IMR-90 (cell line): ENCODE results near the gene BLNK.
A peak's percentile ranks its signal among the peaks of the same experiment; 100 is the strongest.

Source experiments
- BHLHE40 ChIP-seq: fragments of 150-350 bp; IDR thresholded peaks from 2 replicates; pipeline ENCODE4 v1.6.1; 2016; ENCODE audit warnings: mild to moderate bottlenecking, low read depth, low read length
- CEBPB ChIP-seq: IDR thresholded peaks from 2 replicates; pipeline ENCODE4 v1.6.1; 2012; ENCODE audit warnings: low read depth, low read length, improper control_type of control experiment
- CHD1 ChIP-seq: IDR thresholded peaks from 2 replicates; pipeline ENCODE4 v1.6.1; 2012; ENCODE audit warnings: low read depth, low read length, improper control_type of control experiment
- MAZ ChIP-seq: IDR thresholded peaks from 2 replicates; pipeline ENCODE4 v1.6.1; 2012; ENCODE audit warnings: low read depth, mild to moderate bottlenecking, low read length, improper control_type of control experiment, moderate library complexity, borderline replicate concordance
- POLR2A ChIP-seq: IDR thresholded peaks from 2 replicates; pipeline ENCODE4 v1.6.1; 2012; ENCODE audit warnings: mild to moderate bottlenecking, low read depth, low read length
- RAD21 ChIP-seq: IDR thresholded peaks from 2 replicates; pipeline ENCODE4 v1.6.1; 2012; ENCODE audit warnings: low read length, improper control_type of control experiment
- RFX5 ChIP-seq: IDR thresholded peaks from 2 replicates; pipeline ENCODE4 v1.8.0; 2012; ENCODE audit warnings: low read depth, mild to moderate bottlenecking, low read length, moderate library complexity
- TF ChIP-seq, protein P1 (sequence below): conservative IDR thresholded peaks from 2 replicates; pipeline ENCODE4 v1.5.1; 2012; ENCODE audit warnings: mild to moderate bottlenecking, low read depth, low read length, improper control_type of control experiment

DNA sequence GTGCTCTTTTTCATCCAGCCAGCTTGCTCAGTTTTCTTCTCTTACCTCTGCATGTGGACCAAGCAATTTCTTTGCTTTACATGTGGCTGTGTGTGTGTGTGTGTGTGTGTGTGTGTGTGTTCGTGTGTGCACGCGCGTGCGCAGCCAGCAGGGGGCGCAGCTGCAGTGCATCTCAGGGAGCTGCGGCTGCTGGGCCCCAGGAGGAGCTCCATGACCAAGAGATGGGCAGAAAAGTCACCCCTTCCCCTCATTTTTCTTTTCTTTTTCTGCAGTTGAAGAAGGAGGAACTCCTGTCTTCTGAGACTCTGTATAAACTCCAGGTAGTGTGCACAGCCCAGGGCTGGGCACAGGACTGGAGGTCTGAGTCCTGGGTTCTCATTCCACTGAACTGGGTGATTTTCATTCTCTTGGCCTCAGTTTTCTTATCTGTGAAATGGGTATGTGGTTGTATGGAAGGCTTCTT is 41.8 kb downstream of the BLNK start:
- TF ChIP-seq, protein P1, sequence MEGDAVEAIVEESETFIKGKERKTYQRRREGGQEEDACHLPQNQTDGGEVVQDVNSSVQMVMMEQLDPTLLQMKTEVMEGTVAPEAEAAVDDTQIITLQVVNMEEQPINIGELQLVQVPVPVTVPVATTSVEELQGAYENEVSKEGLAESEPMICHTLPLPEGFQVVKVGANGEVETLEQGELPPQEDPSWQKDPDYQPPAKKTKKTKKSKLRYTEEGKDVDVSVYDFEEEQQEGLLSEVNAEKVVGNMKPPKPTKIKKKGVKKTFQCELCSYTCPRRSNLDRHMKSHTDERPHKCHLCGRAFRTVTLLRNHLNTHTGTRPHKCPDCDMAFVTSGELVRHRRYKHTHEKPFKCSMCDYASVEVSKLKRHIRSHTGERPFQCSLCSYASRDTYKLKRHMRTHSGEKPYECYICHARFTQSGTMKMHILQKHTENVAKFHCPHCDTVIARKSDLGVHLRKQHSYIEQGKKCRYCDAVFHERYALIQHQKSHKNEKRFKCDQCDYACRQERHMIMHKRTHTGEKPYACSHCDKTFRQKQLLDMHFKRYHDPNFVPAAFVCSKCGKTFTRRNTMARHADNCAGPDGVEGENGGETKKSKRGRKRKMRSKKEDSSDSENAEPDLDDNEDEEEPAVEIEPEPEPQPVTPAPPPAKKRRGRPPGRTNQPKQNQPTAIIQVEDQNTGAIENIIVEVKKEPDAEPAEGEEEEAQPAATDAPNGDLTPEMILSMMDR: peak; percentile 62
- no peak for TF ChIP-seq BHLHE40
- TF ChIP-seq RAD21: peak; percentile 41
- TF ChIP-seq CHD1: no peak
- no peak for TF ChIP-seq RFX5
- TF ChIP-seq POLR2A: no peak
- no peak for TF ChIP-seq CEBPB
- no peak for TF ChIP-seq MAZ
